Activated naive CD8-positive, alpha-beta T cell treated with anti-CD3 and anti-CD28 coated beads for 36 hours (primary cell): ENCODE results near the gene IFT122. TPM values are rescaled to one million over a fixed set of nuclear protein-coding genes. Genes with fewer than 3 reads are reported as not detected.
"Not testable (repeated sequence)": the region's sequence is repeated elsewhere in the genome, so short reads cannot be mapped to it uniquely, and the experiment has no call there.

Experiments used
- DNase-seq: peaks from one replicate; pipeline ENCODE4 v3.0.0; 2021
- H3K27ac Mint-ChIP-seq: one replicate; pipeline ENCODE4 v1.8.0; 2022; ENCODE audit warnings: mild to moderate bottlenecking, moderate library complexity, mixed read lengths
- H3K27me3 Mint-ChIP-seq: one replicate; pipeline ENCODE4 v1.8.0; 2022; ENCODE audit warnings: mild to moderate bottlenecking, mixed read lengths
- H3K36me3 Mint-ChIP-seq: one replicate; pipeline ENCODE4 v1.8.0; 2021; ENCODE audit warnings: mild to moderate bottlenecking, mixed read lengths
- H3K4me1 Mint-ChIP-seq: one replicate; pipeline ENCODE4 v1.8.0; 2021; ENCODE audit warnings: mixed read lengths
- H3K4me3 Mint-ChIP-seq: one replicate; pipeline ENCODE4 v1.8.0; 2022; ENCODE audit warnings: mild to moderate bottlenecking, moderate library complexity, mixed read lengths
- H3K9me3 Mint-ChIP-seq: one replicate; pipeline ENCODE4 v1.8.0; 2022; ENCODE audit warnings: mixed read lengths
- total RNA-seq, 2 experiments: library from RNA; stranded (reverse); gene quantifications; one replicate each; pipeline ENCODE4 v1.2.3, GENCODE V29; 2021

The IFT122 gene
- total RNA-seq, 2 experiments from 2014 or later, result 14.9 to 15.6 TPM

DNA sequence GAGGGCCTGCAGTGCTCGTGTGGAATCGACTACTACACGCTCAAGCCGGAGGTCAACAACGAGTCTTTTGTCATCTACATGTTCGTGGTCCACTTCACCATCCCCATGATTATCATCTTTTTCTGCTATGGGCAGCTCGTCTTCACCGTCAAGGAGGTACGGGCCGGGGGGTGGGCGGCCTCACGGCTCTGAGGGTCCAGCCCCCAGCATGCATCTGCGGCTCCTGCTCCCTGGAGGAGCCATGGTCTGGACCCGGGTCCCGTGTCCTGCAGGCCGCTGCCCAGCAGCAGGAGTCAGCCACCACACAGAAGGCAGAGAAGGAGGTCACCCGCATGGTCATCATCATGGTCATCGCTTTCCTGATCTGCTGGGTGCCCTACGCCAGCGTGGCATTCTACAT, 92.2 kb downstream of the IFT122 start:
- Mint-ChIP-seq H3K27ac (no peak overlapping the region), H3K9me3 (no peaks in the 10 kb centered on the region)
- no peak for DNase-seq

DNA sequence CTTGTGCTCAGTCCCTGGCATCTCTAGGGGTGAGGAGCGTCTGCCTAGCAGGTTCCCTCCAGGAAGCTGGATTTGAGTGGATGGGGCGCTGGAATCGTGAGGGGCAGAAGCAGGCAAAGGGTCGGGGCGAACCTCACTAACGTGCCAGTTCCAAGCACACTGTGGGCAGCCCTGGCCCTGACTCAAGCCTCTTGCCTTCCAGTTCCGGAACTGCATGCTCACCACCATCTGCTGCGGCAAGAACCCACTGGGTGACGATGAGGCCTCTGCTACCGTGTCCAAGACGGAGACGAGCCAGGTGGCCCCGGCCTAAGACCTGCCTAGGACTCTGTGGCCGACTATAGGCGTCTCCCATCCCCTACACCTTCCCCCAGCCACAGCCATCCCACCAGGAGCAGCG, 93.4 kb downstream of the IFT122 start:
- no peak overlapping the region for H3K27ac Mint-ChIP-seq
- H3K36me3 Mint-ChIP-seq, result no peaks in the 10 kb centered on the region
- peaks cover 3% of the 10 kb centered on the region for H3K4me1 Mint-ChIP-seq
- H3K27me3 Mint-ChIP-seq, result no peaks in the 10 kb centered on the region
- no peak overlapping the region for H3K4me3 Mint-ChIP-seq
- no peak for DNase-seq
- H3K9me3 Mint-ChIP-seq, result no peaks in the 10 kb centered on the region

More for the DNA sequence above, 92.2 kb downstream of the IFT122 start:
- Mint-ChIP-seq H3K4me1 (peaks cover 3% of the 10 kb centered on the region), H3K36me3 (no peaks in the 10 kb centered on the region), H3K4me3 (no peak overlapping the region), H3K27me3 (no peaks in the 10 kb centered on the region)

DNA sequence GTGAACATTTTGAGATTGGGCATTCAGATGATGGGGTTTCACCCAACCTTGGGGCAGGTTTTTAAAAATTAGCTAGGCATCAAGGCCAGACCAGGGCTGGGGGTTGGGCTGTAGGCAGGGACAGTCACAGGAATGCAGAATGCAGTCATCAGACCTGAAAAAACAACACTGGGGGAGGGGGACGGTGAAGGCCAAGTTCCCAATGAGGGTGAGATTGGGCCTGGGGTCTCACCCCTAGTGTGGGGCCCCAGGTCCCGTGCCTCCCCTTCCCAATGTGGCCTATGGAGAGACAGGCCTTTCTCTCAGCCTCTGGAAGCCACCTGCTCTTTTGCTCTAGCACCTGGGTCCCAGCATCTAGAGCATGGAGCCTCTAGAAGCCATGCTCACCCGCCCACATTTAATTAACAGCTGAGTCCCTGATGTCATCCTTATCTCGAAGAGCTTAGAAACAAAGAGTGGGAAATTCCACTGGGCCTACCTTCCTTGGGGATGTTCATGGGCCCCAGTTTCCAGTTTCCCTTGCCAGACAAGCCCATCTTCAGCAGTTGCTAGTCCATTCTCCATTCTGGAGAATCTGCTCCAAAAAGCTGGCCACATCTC, 94.5 kb downstream of the IFT122 start:
- Mint-ChIP-seq H3K4me3 (no peak overlapping the region), H3K4me1 (peaks cover 3% of the 10 kb centered on the region), H3K27me3 (no peaks in the 10 kb centered on the region), H3K9me3 (no peaks in the 10 kb centered on the region), H3K27ac (no peak overlapping the region), H3K36me3 (no peaks in the 10 kb centered on the region)
- no peak for DNase-seq

DNA sequence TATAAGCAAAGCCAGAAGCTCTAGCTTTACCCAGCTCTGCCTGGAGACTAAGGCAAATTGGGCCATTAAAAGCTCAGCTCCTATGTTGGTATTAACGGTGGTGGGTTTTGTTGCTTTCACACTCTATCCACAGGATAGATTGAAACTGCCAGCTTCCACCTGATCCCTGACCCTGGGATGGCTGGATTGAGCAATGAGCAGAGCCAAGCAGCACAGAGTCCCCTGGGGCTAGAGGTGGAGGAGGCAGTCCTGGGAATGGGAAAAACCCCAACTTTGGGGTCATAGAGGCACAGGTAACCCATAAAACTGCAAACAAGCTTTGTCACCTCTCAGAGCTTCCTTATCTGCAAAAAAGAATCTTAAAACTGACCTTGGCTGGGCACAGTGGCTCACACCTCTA, 95.1 kb downstream of the IFT122 start:
- Mint-ChIP-seq H3K27ac (no peak overlapping the region), H3K9me3 (no peaks in the 10 kb centered on the region), H3K27me3 (no peaks in the 10 kb centered on the region), H3K4me3 (no peak overlapping the region), H3K4me1 (peaks cover 3% of the 10 kb centered on the region), H3K36me3 (no peaks in the 10 kb centered on the region)
- DNase-seq, result no peak

DNA sequence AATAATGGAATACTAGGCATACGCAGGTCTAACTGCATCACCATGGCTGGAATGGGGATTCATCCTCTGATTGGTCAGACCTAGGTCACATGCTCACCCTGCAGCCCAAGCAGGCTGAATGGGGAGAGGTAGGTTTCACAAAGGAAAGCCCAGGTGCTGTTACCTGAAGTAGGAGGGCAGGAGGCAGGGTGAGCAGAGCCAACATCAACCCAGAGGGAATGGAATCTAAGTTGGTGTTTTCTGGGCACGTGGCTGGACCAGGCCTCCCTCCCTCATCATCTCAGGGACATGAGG, 96.3 kb downstream of the IFT122 start:
- no peaks in the 10 kb centered on the region for H3K27me3 Mint-ChIP-seq
- peaks cover 3% of the 10 kb centered on the region for H3K4me1 Mint-ChIP-seq
- DNase-seq, result no peak
- no peaks in the 10 kb centered on the region for H3K9me3 Mint-ChIP-seq
- H3K27ac Mint-ChIP-seq, result no peak overlapping the region
- no peaks in the 10 kb centered on the region for H3K36me3 Mint-ChIP-seq
- no peak overlapping the region for H3K4me3 Mint-ChIP-seq

DNA sequence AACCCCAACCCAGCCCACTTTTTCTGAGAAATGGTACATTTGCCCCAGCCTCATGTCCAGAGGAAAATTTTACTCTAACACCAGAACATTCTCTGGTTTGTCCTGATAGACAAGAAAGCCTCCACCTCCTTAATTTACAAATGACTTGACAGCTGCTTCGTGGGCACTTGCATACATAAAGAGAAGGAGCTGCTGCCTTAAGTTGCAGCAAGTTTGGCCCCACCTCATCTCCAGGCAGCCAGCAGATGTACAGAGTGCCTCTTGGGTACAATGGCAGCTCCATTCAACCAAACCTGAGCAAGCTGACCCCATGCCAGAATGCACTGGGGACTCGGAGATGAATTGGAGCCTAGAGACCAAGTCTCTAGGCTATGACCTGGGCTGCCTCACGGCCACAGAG, 96.8 kb downstream of the IFT122 start:
- peaks cover 3% of the 10 kb centered on the region for H3K4me1 Mint-ChIP-seq
- H3K27ac Mint-ChIP-seq, result no peak overlapping the region
- DNase-seq, result no peak
- H3K36me3 Mint-ChIP-seq, result no peaks in the 10 kb centered on the region
- H3K9me3 Mint-ChIP-seq, result no peaks in the 10 kb centered on the region
- no peaks in the 10 kb centered on the region for H3K27me3 Mint-ChIP-seq
- no peak overlapping the region for H3K4me3 Mint-ChIP-seq

DNA sequence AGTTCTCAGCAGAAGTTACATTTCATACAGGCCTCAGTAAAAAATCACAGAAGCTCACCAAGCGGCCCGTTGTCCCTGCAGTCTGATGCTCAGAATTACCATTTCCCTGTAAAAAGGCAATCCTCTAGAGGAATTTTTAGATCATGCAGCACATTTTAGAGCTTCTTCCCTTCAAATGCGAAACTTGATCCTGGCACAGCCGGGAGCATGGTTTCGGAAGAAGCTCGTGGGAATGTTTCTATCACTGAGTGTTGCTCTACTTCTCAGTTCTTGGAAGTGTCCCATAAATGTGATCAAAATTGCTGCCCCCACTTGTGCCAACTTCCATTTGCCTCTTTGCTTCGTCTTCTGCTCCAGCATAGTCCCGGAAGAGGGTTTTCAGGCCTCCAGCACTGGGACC, 99.2 kb downstream of the IFT122 start:
- no peaks in the 10 kb centered on the region for H3K9me3 Mint-ChIP-seq
- peaks cover 3% of the 10 kb centered on the region for H3K4me1 Mint-ChIP-seq
- no peaks in the 10 kb centered on the region for H3K36me3 Mint-ChIP-seq
- no peaks in the 10 kb centered on the region for H3K27me3 Mint-ChIP-seq
- no peak for DNase-seq
- H3K27ac Mint-ChIP-seq, result no peak overlapping the region
- no peak overlapping the region for H3K4me3 Mint-ChIP-seq

DNA sequence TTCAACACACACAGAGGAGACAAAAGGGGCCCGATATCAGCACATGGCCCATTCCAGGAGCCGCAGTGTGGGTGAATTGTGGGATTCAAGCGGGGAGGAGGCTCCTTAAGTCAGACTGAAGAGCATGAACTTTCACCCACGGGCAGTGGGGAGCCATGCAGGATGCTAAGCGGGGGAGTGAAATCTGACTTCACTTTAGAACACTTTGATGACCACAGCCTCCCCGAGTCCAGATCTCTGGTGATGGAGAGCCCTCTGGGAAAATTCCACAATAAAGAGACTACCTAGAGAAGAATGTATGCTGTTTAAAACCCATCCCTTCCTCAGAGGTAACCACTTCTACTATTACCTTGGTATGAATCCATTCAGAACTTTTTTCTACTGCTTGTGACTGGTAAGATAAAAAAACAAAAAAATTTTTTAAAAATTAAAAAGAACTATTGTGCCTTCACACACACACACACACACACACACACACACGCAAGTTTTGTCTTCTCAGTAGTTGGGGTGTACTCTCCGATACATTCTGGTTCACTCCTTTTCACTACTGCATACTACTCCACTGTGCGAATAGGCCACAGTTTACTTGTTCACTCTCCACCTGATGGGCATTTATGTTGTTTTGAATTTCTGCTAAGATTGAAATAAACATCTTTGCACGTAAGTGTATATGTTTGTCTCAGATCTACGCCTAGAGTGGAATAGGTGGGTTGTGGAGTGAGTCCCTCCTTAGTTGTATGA, 100.9 kb downstream of the IFT122 start:
- H3K9me3 Mint-ChIP-seq, result no peaks in the 10 kb centered on the region
- no peaks in the 10 kb centered on the region for H3K27me3 Mint-ChIP-seq
- no peak for DNase-seq
- H3K36me3 Mint-ChIP-seq, result no peaks in the 10 kb centered on the region
- H3K27ac Mint-ChIP-seq, result no peak overlapping the region
- no peak overlapping the region for H3K4me3 Mint-ChIP-seq
- no peaks in the 10 kb centered on the region for H3K4me1 Mint-ChIP-seq

DNA sequence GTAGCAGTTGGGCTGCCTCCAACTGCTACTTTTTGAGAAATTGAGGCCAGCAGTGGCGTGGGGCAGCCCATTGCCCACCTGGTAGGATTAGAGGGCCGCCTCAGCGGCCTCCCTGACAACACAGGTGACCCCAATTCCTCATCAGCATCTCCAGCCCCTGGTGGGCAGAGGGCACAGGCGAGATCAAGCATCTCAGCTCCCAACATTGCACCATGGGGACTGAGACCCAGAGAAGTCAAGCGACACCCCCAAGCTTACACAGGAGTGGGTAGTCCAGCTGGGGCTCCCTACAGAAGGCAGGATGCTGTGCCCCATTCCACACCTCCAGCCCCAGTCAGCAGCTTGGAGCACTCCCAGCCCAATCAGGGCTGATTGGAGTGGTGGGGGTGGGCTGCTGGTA, 102.7 kb downstream of the IFT122 start:
- H3K4me1 Mint-ChIP-seq, result no peaks in the 10 kb centered on the region
- no peak overlapping the region for H3K4me3 Mint-ChIP-seq
- no peaks in the 10 kb centered on the region for H3K9me3 Mint-ChIP-seq
- H3K27me3 Mint-ChIP-seq, result no peaks in the 10 kb centered on the region
- DNase-seq, result no peak
- no peaks in the 10 kb centered on the region for H3K36me3 Mint-ChIP-seq
- H3K27ac Mint-ChIP-seq, result no peak overlapping the region

DNA sequence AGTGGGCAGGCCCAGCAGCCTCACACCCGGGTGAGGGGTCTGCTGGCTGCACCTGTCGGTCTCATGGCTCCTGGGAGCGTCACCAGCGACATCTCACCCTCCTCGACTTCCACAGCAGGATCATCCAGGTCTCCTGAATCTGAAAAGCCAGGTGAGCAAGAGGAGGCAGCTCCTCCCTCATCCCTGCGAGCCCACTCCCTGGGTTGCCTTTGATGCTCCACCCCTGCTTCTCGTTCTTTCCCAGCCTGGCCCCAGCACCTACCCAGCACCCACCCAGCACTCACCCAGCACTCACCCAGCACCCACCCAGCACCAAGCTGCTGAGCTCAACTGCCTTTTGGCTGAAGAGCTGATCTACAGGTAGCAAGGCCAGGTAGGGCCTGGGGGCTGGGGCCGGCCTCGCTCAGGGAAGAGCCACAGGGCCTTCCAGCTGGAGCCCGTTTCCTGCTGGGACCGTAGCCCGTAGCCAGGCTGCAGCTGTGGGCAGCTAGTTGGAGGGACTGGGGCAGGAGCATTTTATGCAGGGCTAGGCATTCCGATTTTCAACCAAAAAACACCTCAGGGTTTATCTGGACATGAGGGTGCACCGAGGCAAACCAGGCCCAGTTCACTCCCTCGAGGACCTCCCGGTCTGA, 103.2 kb downstream of the IFT122 start, which contains the start of gene H1-8:
TSS of gene H1-8 (plus strand) at position 20 of the 635 bp plus-strand sequence. CDS start at position 64, 44 bp downstream.
- Mint-ChIP-seq H3K27ac (no peak within 1 kb of the TSS), H3K27me3 (no peaks in the 10 kb centered on the region), H3K36me3 (no peaks in the 10 kb centered on the region), H3K4me3 (no peak within 1 kb of the TSS), H3K4me1 (no peaks in the 10 kb centered on the region), H3K9me3 (no peaks in the 10 kb centered on the region)
- no peak for DNase-seq

DNA sequence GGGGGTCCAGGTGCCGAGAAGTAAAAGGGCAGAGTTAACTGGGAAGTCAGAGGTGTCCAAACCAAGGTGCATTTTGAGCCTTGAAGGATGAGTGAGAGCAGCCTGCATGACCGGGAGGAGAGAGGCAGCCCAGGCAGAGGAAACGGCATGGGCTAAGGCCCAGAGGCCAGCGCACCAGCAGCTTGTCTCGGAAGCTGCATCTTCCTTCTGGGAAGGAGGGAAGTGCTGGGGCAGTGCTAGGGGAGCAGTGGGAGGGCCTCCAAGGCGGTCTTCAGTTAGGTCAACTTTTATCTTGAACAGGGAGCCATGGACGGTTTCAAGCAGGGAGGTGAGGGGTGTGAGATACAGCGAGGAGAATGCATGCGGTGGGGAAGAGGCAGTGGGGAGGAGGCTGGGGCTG, 104.0 kb downstream of the IFT122 start:
- DNase-seq, result no peak
- H3K36me3 Mint-ChIP-seq, result no peaks in the 10 kb centered on the region
- H3K4me3 Mint-ChIP-seq, result no peak overlapping the region
- H3K4me1 Mint-ChIP-seq, result no peaks in the 10 kb centered on the region
- no peaks in the 10 kb centered on the region for H3K27me3 Mint-ChIP-seq
- no peaks in the 10 kb centered on the region for H3K9me3 Mint-ChIP-seq
- no peak overlapping the region for H3K27ac Mint-ChIP-seq

DNA sequence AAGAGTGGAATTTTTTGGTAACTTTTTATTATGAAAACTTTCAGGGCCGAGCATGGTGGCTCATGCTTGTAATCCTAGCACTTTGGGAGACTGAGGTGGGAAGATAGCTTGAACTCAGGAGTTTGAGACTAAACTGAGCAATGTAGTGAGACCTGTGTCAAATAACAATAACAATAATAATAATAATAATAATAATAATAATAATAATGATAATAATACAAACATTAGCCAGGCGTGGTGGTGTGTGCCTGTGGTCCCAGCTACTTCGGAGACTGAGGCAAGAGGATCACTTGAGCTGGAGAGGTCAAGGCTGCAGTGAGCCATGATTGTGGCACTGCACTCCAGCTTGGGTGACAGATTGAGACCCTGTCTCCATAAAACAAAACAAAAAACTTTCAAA, 105.9 kb downstream of the IFT122 start:
- DNase-seq, H3K9me3 Mint-ChIP-seq, H3K4me3 Mint-ChIP-seq, H3K27ac Mint-ChIP-seq, H3K36me3 Mint-ChIP-seq, H3K27me3 Mint-ChIP-seq, H3K4me1 Mint-ChIP-seq: not testable (repeated sequence)

DNA sequence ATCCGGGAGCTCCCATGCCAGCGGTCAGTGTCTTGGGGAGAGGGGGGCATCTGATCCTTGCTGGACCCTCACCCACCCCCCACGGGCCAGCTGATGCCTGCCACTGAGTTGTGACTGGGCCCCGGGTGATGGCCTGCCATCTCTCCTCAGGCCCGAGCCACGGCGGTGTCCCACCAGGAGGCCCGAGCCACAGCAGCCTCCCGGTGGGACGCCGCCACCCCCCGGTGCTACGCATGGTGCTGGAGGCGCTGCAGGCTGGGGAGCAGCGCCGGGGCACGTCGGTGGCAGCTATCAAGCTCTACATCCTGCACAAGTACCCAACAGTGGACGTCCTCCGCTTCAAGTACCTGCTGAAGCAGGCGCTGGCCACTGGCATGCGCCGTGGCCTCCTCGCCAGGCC, 107.2 kb downstream of the IFT122 start:
- no peak for DNase-seq
- Mint-ChIP-seq H3K36me3 (no peaks in the 10 kb centered on the region), H3K9me3 (no peaks in the 10 kb centered on the region), H3K27me3 (no peaks in the 10 kb centered on the region), H3K4me3 (no peak overlapping the region), H3K4me1 (no peaks in the 10 kb centered on the region), H3K27ac (no peak overlapping the region)

DNA sequence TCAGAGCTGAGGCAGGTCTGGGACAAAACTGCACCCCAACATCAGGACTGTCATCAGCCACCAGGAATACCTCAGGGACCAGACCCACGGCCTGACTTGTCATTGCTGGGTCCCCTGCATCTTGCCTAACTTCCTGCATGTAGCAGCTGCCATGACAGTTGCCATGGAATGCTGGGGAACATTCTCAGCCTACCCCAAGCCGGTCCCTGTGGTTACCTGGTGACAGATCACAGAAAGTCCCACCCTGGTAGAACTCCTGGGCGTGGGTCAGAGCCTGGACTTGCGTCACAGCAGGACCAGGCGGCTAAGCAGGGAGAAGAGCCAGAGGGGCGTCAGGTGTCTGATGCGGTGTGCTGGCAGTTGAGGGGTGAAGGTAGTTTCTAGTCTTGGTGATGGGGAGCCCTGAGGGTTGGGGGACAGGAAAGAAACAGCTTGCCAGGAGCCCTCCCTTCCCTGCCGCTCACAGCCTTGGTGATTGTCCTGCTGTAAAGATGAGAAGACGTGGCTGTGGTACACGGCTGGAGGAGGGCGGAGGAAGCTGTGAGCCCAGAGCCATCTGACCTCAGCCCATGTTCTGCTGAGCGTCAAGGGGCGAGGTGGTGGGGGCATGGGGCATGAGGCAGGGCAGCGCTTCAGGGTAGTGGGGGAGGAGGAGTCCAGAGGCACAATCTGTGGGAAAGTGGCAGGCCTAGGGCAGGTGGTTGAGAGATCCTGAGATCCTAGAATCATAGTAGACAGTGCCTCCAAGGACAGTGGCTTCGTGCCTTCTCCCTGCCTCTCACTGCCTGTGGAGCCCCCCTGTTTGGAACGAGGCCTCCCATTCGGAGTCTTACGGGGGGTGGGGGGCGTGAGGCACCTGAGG, 108.3 kb downstream of the IFT122 start:
- no peaks in the 10 kb centered on the region for H3K9me3 Mint-ChIP-seq
- H3K27me3 Mint-ChIP-seq, result no peaks in the 10 kb centered on the region
- no peak overlapping the region for H3K4me3 Mint-ChIP-seq
- H3K4me1 Mint-ChIP-seq, result no peaks in the 10 kb centered on the region
- no peak overlapping the region for H3K27ac Mint-ChIP-seq
- H3K36me3 Mint-ChIP-seq, result no peaks in the 10 kb centered on the region
- no peak for DNase-seq
